ENCODE measurements around the gene EDIL3. TPM values are rescaled to one million over a fixed set of nuclear protein-coding genes. Genes with fewer than 3 reads are reported as not detected.

Gene EDIL3
- polyA plus RNA-seq, 1 donor (not counting 4 experiments of a cell fraction or from before 2014, with no cell fraction given), result 0.34 TPM

DNA sequence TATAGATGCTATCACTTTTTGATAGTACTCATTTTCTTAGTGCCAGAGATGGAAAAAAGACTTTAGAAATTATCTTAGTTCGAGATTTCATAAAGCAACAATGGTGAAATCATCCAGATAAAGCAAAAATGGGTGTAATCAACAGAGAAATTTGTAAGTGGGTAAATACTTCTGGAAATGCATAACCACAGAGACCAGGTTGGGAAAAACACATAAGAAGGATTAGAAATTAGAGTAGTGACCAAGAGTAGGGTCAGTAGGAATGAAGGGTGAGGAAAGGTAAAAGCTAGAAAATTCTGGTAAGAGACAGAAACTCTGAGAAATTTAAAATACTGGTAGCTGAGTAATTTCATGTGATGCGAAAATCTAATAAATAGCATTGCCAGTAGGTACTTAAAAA is 11.2 kb downstream of the EDIL3 start:
- Histone ChIP-seq H3K9me3 (ENCODE audit: control insufficient read depth, low read depth, low read length) (no peaks in the 10 kb centered on the region), H3K27ac (ENCODE audit: control insufficient read depth, insufficient read depth, low read length) (no peak overlapping the region), H3K4me3 (ENCODE audit: control insufficient read depth in 2 of 3, extremely low read depth in 1 of 3, insufficient read depth in 2 of 3, low read depth in 1 of 3, low read length in 3 of 3) (no peak overlapping the region), H2AFZ (ENCODE audit: control insufficient read depth, low read length) (no peak overlapping the region), H3K27me3 (ENCODE audit: control insufficient read depth, extremely low read depth, insufficient read depth, low read length) (no peaks in the 10 kb centered on the region), H3K79me2 (ENCODE audit: control insufficient read depth, insufficient read depth, low read length) (no peaks in the 10 kb centered on the region), H3K4me1 (ENCODE audit: control insufficient read depth, extremely low read depth, insufficient read depth, low read length) (no peaks in the 10 kb centered on the region), H3K9ac (ENCODE audit: control insufficient read depth, extremely low read depth, insufficient read depth, low read length) (no peak overlapping the region), H4K20me1 (ENCODE audit: control insufficient read depth, extremely low read depth, insufficient read depth, low read length) (no peaks in the 10 kb centered on the region), H3K36me3 (ENCODE audit: control insufficient read depth in 2 of 2, extremely low read depth in 1 of 2, insufficient read depth in 2 of 2, low read length in 2 of 2) (no peaks in the 10 kb centered on the region), H3K4me2 (ENCODE audit: control insufficient read depth, extremely low read depth, insufficient read depth, low read depth, low read length) (no peak overlapping the region), H3K9me1 (ENCODE audit: control insufficient read depth, extremely low read depth, insufficient read depth, low read length) (no peaks in the 10 kb centered on the region)
- TF ChIP-seq, protein P1, sequence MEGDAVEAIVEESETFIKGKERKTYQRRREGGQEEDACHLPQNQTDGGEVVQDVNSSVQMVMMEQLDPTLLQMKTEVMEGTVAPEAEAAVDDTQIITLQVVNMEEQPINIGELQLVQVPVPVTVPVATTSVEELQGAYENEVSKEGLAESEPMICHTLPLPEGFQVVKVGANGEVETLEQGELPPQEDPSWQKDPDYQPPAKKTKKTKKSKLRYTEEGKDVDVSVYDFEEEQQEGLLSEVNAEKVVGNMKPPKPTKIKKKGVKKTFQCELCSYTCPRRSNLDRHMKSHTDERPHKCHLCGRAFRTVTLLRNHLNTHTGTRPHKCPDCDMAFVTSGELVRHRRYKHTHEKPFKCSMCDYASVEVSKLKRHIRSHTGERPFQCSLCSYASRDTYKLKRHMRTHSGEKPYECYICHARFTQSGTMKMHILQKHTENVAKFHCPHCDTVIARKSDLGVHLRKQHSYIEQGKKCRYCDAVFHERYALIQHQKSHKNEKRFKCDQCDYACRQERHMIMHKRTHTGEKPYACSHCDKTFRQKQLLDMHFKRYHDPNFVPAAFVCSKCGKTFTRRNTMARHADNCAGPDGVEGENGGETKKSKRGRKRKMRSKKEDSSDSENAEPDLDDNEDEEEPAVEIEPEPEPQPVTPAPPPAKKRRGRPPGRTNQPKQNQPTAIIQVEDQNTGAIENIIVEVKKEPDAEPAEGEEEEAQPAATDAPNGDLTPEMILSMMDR (optimal IDR thresholded peaks at IDR 0.05 in 1 of 3, IDR thresholded peaks at IDR 0.05 in 1 of 3, conservative IDR thresholded peaks at IDR 0.05 in 1 of 3; ENCODE audit: extremely low read depth in 1 of 3, insufficient read depth in 2 of 3, low read length in 3 of 3), result no peak
- no peak for TF ChIP-seq EZH2 (IDR thresholded peaks at IDR 0.05; ENCODE audit: low read length)
- FAIRE-seq (no peak), DNase-seq (ENCODE audit: low read depth, low spot score) (no peak)
- dilution Hi-C loops (cut with MboI; ENCODE audit: extremely low pct_ligation_motif_present, low sequenced_read_pairs), result no loop called here

DNA sequence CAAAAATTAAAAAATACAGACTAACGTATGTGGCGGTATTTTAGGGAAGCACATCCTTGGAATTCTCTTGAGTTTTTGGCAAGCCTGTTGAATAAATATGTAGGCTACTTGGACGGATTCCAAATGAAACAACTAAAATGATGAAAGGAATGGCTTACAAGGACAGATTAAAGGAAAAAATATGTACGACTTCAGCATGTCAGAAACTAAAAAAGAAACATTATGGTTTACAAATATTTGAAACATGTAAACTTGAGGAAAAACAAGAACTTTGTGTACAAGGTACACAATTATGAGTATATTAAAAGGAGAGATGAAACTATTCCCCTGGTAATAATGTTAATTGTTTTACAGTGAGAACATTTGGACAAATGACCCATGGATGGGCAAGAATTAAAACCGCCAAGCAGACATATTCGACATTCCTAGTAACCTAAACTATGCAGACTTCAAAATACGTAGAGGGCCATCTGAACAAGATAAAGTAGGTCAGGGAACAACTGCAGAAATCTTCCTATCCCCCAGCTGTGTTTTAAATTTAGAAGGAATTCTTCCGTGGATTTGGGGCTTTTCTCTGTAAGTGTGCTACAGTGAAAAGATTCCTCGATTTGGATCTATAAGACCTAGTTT is 12.5 kb downstream of the EDIL3 start:
- Histone ChIP-seq H2AFZ (ENCODE audit: control insufficient read depth, low read length) (no peak overlapping the region), H3K27me3 (ENCODE audit: control insufficient read depth, extremely low read depth, insufficient read depth, low read length) (no peaks in the 10 kb centered on the region), H4K20me1 (ENCODE audit: control insufficient read depth, extremely low read depth, insufficient read depth, low read length) (no peaks in the 10 kb centered on the region), H3K27ac (ENCODE audit: control insufficient read depth, insufficient read depth, low read length) (no peak overlapping the region), H3K9ac (ENCODE audit: control insufficient read depth, extremely low read depth, insufficient read depth, low read length) (no peak overlapping the region), H3K4me1 (ENCODE audit: control insufficient read depth, extremely low read depth, insufficient read depth, low read length) (no peaks in the 10 kb centered on the region), H3K9me1 (ENCODE audit: control insufficient read depth, extremely low read depth, insufficient read depth, low read length) (no peaks in the 10 kb centered on the region), H3K36me3 (ENCODE audit: control insufficient read depth in 2 of 2, extremely low read depth in 1 of 2, insufficient read depth in 2 of 2, low read length in 2 of 2) (no peaks in the 10 kb centered on the region), H3K4me2 (ENCODE audit: control insufficient read depth, extremely low read depth, insufficient read depth, low read depth, low read length) (no peak overlapping the region), H3K79me2 (ENCODE audit: control insufficient read depth, insufficient read depth, low read length) (no peaks in the 10 kb centered on the region), H3K9me3 (ENCODE audit: control insufficient read depth, low read depth, low read length) (no peaks in the 10 kb centered on the region), H3K4me3 (ENCODE audit: control insufficient read depth in 2 of 3, extremely low read depth in 1 of 3, insufficient read depth in 2 of 3, low read depth in 1 of 3, low read length in 3 of 3) (no peak overlapping the region)
- dilution Hi-C loops (cut with MboI; ENCODE audit: extremely low pct_ligation_motif_present, low sequenced_read_pairs), result no loop called here
- FAIRE-seq (no peak), DNase-seq (ENCODE audit: low read depth, low spot score) (no peak)
- TF ChIP-seq EZH2 (IDR thresholded peaks at IDR 0.05; ENCODE audit: low read length), result no peak
- TF ChIP-seq, protein P1 (optimal IDR thresholded peaks at IDR 0.05 in 1 of 3, IDR thresholded peaks at IDR 0.05 in 1 of 3, conservative IDR thresholded peaks at IDR 0.05 in 1 of 3; ENCODE audit: extremely low read depth in 1 of 3, insufficient read depth in 2 of 3, low read length in 3 of 3), result no peak

Measured in keratinocyte (primary cell).